Activated gamma-delta T cell treated with Interleukin-2 at 50 U/mL for 16 hours (primary cell): ENCODE measurements around the gene TMTC2.

Source experiments
- DNase-seq: peaks from one replicate; pipeline ENCODE4 v3.0.0-alpha.2; 2020

The TMTC2 gene

GRCh38 chr12:83039413-83039812 is 352.7 kb downstream of the TMTC2 start:
- no peak for DNase-seq

- DNase-seq, result no peak
These were observed 353.6 kb downstream of the TMTC2 start for GRCh38 chr12:83040339-83040738.

- no peak for DNase-seq
These were observed 354.3 kb downstream of the TMTC2 start for GRCh38 chr12:83040991-83041390.

GRCh38 chr12:83042441-83043200 is 355.9 kb downstream of the TMTC2 start:
- no peak for DNase-seq

GRCh38 chr12:83044736-83045135 is 358.0 kb downstream of the TMTC2 start:
- no peak for DNase-seq

GRCh38 chr12:83046019-83046418 is 359.3 kb downstream of the TMTC2 start:
- DNase-seq, result no peak

- DNase-seq, result no peak
These were observed 362.6 kb downstream of the TMTC2 start for GRCh38 chr12:83049306-83049705.

GRCh38 chr12:83052890-83053541 is 366.3 kb downstream of the TMTC2 start:
- DNase-seq, result no peak

GRCh38 chr12:83057436-83057835 is 370.7 kb downstream of the TMTC2 start:
- DNase-seq, result no peak

- DNase-seq, result no peak
These were observed 372.4 kb downstream of the TMTC2 start for GRCh38 chr12:83059107-83059506.

- DNase-seq, result no peak
These were observed 378.9 kb downstream of the TMTC2 start for GRCh38 chr12:83065562-83065961.

- no peak for DNase-seq
These were observed 381.3 kb downstream of the TMTC2 start for GRCh38 chr12:83067981-83068380.

GRCh38 chr12:83074358-83074894 is 387.7 kb downstream of the TMTC2 start:
- DNase-seq, result no peak

GRCh38 chr12:83075471-83075870 is 388.8 kb downstream of the TMTC2 start:
- DNase-seq, result no peak

- no peak for DNase-seq
These were observed 390.3 kb downstream of the TMTC2 start for GRCh38 chr12:83077041-83077440.

- no peak for DNase-seq
These were observed 396.1 kb downstream of the TMTC2 start for GRCh38 chr12:83082690-83083276.

- DNase-seq, result no peak
These were observed 396.9 kb downstream of the TMTC2 start for GRCh38 chr12:83083616-83084015.

- no peak for DNase-seq
These were observed 398.0 kb downstream of the TMTC2 start for GRCh38 chr12:83084516-83085234.

GRCh38 chr12:83086023-83086422 is 399.3 kb downstream of the TMTC2 start:
- no peak for DNase-seq

GRCh38 chr12:83089575-83089974 is 402.9 kb downstream of the TMTC2 start:
- DNase-seq, result no peak

GRCh38 chr12:83092129-83092528 is 405.4 kb downstream of the TMTC2 start:
- no peak for DNase-seq

GRCh38 chr12:83092606-83093005 is 405.9 kb downstream of the TMTC2 start:
- no peak for DNase-seq

- no peak for DNase-seq
These were observed 406.7 kb downstream of the TMTC2 start for GRCh38 chr12:83093426-83093825.
